ENCODE data around the gene H2BW1. TPM values are rescaled to one million over a fixed set of nuclear protein-coding genes. Genes with fewer than 3 reads are reported as not detected.
"Not testable (repeated sequence)": the region's sequence is repeated elsewhere in the genome, so short reads cannot be mapped to it uniquely, and the experiment has no call there.

The H2BW1 gene
- total RNA-seq, 1 donor from 2014 or later: not detected

DNA sequence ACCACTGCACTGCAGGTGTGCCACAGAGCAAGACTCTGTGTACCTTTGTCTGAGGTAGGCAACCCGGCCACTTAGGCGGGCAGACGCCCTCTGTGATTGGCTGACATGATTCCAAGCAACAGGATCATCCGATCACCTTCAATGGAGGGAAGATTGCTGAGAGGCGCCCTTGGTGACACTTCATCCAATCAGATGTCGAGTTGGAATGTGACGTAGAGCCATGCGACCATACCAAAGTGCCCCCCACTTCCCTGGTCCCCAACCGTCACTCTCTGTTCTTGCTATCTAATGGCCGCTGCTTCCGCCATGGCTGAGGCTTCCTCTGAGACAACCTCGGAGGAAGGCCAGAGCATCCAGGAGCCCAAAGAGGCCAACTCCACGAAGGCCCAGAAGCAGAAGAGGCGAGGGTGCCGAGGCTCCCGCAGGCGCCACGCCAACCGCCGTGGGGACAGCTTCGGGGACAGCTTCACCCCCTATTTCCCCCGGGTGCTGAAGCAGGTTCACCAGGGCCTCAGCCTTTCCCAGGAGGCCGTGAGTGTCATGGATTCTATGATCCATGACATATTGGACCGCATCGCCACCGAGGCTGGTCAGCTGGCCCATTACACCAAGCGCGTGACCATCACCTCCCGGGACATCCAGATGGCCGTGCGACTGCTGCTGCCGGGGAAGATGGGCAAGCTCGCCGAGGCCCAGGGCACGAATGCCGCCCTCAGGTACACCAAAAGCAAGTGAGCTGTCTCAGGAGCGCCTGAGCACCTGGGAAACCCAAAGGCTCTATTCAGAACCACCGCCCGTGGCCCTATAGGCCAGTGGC is 26.4 kb upstream of the H2BW1 start, which contains the start of gene H2BW2:
TSS of gene H2BW2 (plus strand) at position 268 of the 817 bp plus-strand sequence. CDS start at position 307, 39 bp downstream.
- H3K9me3 Mint-ChIP-seq: peaks cover 58% of the 10 kb centered on the region
- DNase-seq (ENCODE audit: low spot score in 2 of 2, unreplicated experiment in 2 of 2): no peak

GRCh38 chrX:104018126-104018525 is 4.6 kb upstream of the H2BW1 start:
- H3K9me3 Mint-ChIP-seq: peaks cover 39% of the 10 kb centered on the region
- H3K27me3 Mint-ChIP-seq (ENCODE audit: low read depth): peaks cover 13% of the 10 kb centered on the region
- TF ChIP-seq CTCF (IDR thresholded peaks at IDR 0.05; ENCODE audit: unreplicated experiment): no peak
- DNase-seq (ENCODE audit: low spot score in 2 of 2, unreplicated experiment in 2 of 2): no peak
- H3K4me1 Mint-ChIP-seq: no peaks in the 10 kb centered on the region
- H3K36me3 Mint-ChIP-seq: no peaks in the 10 kb centered on the region
- H3K27ac Mint-ChIP-seq: no peak overlapping the region
- H3K4me3 Mint-ChIP-seq: no peak overlapping the region

More for the DNA sequence above, 26.4 kb upstream of the H2BW1 start, which contains the start of gene H2BW2:
- Mint-ChIP-seq H3K36me3 (no peaks in the 10 kb centered on the region), H3K27me3 (ENCODE audit: low read depth) (peaks cover 5% of the 10 kb centered on the region), H3K27ac (no peak within 1 kb of the TSS), H3K4me1 (no peaks in the 10 kb centered on the region), H3K4me3 (no peak within 1 kb of the TSS)
- no peak for TF ChIP-seq CTCF (IDR thresholded peaks at IDR 0.05; ENCODE audit: unreplicated experiment)

GRCh38 chrX:104015576-104015975 is 2.1 kb upstream of the H2BW1 start:
- not testable (repeated sequence) for DNase-seq (ENCODE audit: low spot score in 2 of 2, unreplicated experiment in 2 of 2); H3K4me1 Mint-ChIP-seq; H3K4me3 Mint-ChIP-seq; H3K36me3 Mint-ChIP-seq; H3K27ac Mint-ChIP-seq
- Mint-ChIP-seq H3K9me3 (peaks cover 39% of the 10 kb centered on the region), H3K27me3 (ENCODE audit: low read depth) (peaks cover 22% of the 10 kb centered on the region)

- no peak for DNase-seq (ENCODE audit: low spot score in 2 of 2, unreplicated experiment in 2 of 2)
- H3K36me3 Mint-ChIP-seq: no peaks in the 10 kb centered on the region
- no peak overlapping the region for H3K27ac Mint-ChIP-seq
- H3K27me3 Mint-ChIP-seq (ENCODE audit: low read depth): peaks cover 29% of the 10 kb centered on the region
- H3K4me3 Mint-ChIP-seq: no peak overlapping the region
- peaks cover 43% of the 10 kb centered on the region for H3K9me3 Mint-ChIP-seq
- no peak for TF ChIP-seq CTCF (IDR thresholded peaks at IDR 0.05; ENCODE audit: unreplicated experiment)
- H3K4me1 Mint-ChIP-seq: no peaks in the 10 kb centered on the region
Measured at GRCh38 chrX:104013158-104013557, 350 bp downstream of the H2BW1 start.

- no peak overlapping the region for H3K4me3 Mint-ChIP-seq
- no peak for TF ChIP-seq CTCF (IDR thresholded peaks at IDR 0.05; ENCODE audit: unreplicated experiment)
- H3K4me1 Mint-ChIP-seq: no peaks in the 10 kb centered on the region
- H3K9me3 Mint-ChIP-seq: peaks cover 52% of the 10 kb centered on the region
- no peak for DNase-seq (ENCODE audit: low spot score in 2 of 2, unreplicated experiment in 2 of 2)
- H3K36me3 Mint-ChIP-seq: no peaks in the 10 kb centered on the region
- H3K27ac Mint-ChIP-seq: no peak overlapping the region
- H3K27me3 Mint-ChIP-seq (ENCODE audit: low read depth): peaks cover 20% of the 10 kb centered on the region
Measured at GRCh38 chrX:104008831-104009230, 4.7 kb downstream of the H2BW1 start.

DNA sequence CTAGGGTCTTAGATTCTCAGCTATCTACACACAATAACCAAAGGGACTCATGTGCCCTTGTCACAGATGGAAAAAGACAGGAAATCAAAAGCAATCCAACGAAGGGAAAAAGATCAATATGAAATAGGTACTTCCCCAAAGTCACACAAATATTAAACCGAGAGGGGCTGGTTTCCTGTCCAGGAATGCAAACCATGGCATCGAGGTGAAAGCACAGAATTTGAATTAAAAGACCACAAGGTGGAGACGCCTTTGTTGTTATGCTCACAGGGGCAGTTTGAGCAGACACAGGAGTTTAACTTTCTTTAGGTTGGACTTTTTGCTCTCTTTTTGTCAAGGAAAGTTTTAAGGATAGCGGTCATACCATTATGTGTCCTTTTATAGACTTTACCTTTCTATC is 14.3 kb downstream of the H2BW1 start:
- Mint-ChIP-seq H3K4me3 (no peak overlapping the region), H3K27me3 (ENCODE audit: low read depth) (no peaks in the 10 kb centered on the region), H3K27ac (no peak overlapping the region), H3K9me3 (peaks cover 28% of the 10 kb centered on the region), H3K36me3 (no peaks in the 10 kb centered on the region), H3K4me1 (peaks cover 4% of the 10 kb centered on the region)
- DNase-seq (ENCODE audit: low spot score in 2 of 2, unreplicated experiment in 2 of 2): no peak
- TF ChIP-seq CTCF (IDR thresholded peaks at IDR 0.05; ENCODE audit: unreplicated experiment): no peak

- not testable (repeated sequence) for DNase-seq (ENCODE audit: low spot score in 2 of 2, unreplicated experiment in 2 of 2); H3K27ac Mint-ChIP-seq; H3K4me1 Mint-ChIP-seq; H3K4me3 Mint-ChIP-seq; H3K9me3 Mint-ChIP-seq; H3K36me3 Mint-ChIP-seq; H3K27me3 Mint-ChIP-seq (ENCODE audit: low read depth)
Measured at GRCh38 chrX:103983508-103983907, 30.0 kb downstream of the H2BW1 start.

DNA sequence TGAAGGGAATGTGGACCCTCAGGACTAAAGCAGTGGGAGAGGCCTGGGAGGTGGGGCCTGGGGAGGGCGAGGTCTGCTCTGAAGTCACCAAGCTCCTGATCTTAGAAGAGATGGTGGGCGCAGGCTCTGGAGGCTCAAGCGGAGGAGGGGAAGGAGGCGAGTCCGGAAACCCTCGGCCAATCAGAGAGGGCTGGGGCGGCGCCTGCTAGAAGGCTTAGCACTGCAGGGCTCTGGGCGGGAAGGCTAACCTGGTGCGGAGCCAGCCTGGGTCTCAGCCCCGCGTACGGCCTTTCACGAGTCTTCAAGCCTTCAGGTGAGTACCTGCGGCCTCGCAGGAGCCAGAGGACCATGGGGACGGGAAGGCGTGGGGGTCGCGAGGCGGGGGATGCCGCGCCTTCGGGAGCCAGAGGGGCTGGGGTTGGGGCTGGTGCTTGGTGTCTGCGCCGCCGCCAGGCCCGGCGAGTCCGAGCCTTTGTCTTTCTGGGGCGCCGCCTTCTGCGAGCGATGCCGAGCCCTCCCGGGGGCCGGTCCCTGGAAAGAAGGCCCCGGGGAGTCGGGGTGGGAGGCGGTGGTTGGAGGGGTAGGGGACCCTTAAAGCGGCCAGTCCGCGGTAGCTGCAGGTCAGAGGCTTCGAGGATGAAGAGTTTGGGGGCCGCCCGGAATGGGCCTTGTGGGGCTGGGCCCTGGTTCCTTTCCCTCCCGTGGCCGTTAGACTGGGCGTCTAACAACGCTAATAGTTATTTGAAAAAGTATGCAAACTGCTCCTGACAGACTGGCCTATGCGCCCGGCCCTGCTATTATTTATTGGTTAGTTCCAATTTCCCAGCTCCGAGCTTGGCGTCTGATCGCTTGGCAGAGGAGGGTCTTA is 50.9 kb downstream of the H2BW1 start, which contains the start of gene TMSB15B:
TSS of gene TMSB15B (plus strand) at position 217 of the 868 bp plus-strand sequence.
- H3K36me3 Mint-ChIP-seq; DNase-seq (ENCODE audit: low spot score in 2 of 2, unreplicated experiment in 2 of 2); H3K27me3 Mint-ChIP-seq (ENCODE audit: low read depth); H3K4me3 Mint-ChIP-seq; H3K27ac Mint-ChIP-seq; H3K4me1 Mint-ChIP-seq; H3K9me3 Mint-ChIP-seq: not testable (repeated sequence)

Data from mesothelial cell of epicardium (in vitro differentiated cells).